K562 (cell line): ENCODE measurements around the gene OR9Q1. TPM values are rescaled to one million over a fixed set of nuclear protein-coding genes. Genes with fewer than 3 reads are reported as not detected.

Experiments used
- ATAC-seq: fragments of 200-7000 bp; cut with Tn5 transposase; 3 replicates; pipeline ENCODE4 v1.9.1; 2020; ENCODE audit warnings: moderate library complexity
- BruUV-seq: library from RNA; stranded (reverse); fragments of 400-500 nt; replicated peaks from 2 replicates; lab custom pipeline; 2021; lab: Mats Ljungman, UMichigan
- CTCF ChIA-PET: fragments of 300-600 bp; formaldehyde crosslinking; extraction: SDS; loops from one replicate; lab custom pipeline; 2021; ENCODE audit warnings: low intra/inter-chr PET ratio; lab: Yijun Ruan, JAX
- POLR2A ChIA-PET: fragments of 300-600, 350-650 bp; sonication (Branson Sonifier 250); formaldehyde crosslinking; extraction: SDS; loops from one replicate; lab custom pipeline; 2021; ENCODE audit warnings: antibody characterized with exemption, inconsistent platforms; lab: Yijun Ruan, JAX
- DNase-seq, 4 experiments: peaks; one replicate each; pipeline versions ENCODE4 v3.0.0 to v3.0.0-alpha.2; 2011 to 2018; ENCODE audit warnings: low spot score in 3 of 4, mixed read lengths in 3 of 4; ENCODE audit errors: extremely low read depth in 1 of 4
- FAIRE-seq: peaks from 2 replicates; lab custom pipeline; 2011; peaks lifted over from hg19 to GRCh38; lab: Jason Lieb, UNC
- H2AFZ ChIP-seq: 2 replicates; pipeline ENCODE4 v1.6.0; 2011; ENCODE audit warnings: low read depth, low read length, control low read depth, inconsistent platforms
- H3K27ac ChIP-seq: fragments of 200-600 bp; 3 replicates; pipeline ENCODE4 v1.8.0; 2011; ENCODE audit warnings: low read depth, mild to moderate bottlenecking, control low read depth, inconsistent platforms, low read length, moderate library complexity, mixed read lengths; ENCODE audit errors: extremely low read depth
- H3K27me3 ChIP-seq, 2 experiments: fragments of 300-600 bp in 1 of 2; 2 replicates in 1 of 2; 3 replicates in 1 of 2; pipeline versions ENCODE4 v1.6.0 to v1.8.0; 2011; ENCODE audit warnings: inconsistent platforms in 2 of 2, low read length in 2 of 2, mild to moderate bottlenecking in 1 of 2, mixed read lengths in 1 of 2, moderate library complexity in 1 of 2; ENCODE audit not compliant: control insufficient read depth in 2 of 2, insufficient read depth in 2 of 2
- H3K36me3 ChIP-seq: fragments of 300-600 bp; 3 replicates; pipeline ENCODE4 v1.8.0; 2011; ENCODE audit warnings: mild to moderate bottlenecking, low read length, inconsistent platforms; ENCODE audit not compliant: control insufficient read depth, insufficient read depth
- H3K4me1 ChIP-seq, 2 experiments: fragments of 200-600 bp in 1 of 2; replicated peaks in 1 of 2; 2 replicates in 1 of 2; 3 replicates in 1 of 2; pipeline versions ENCODE4 v1.5.1 to v1.8.0; 2011; ENCODE audit warnings: inconsistent platforms in 2 of 2, low read length in 2 of 2, mild to moderate bottlenecking in 1 of 2, mixed read lengths in 1 of 2, moderate library complexity in 1 of 2; ENCODE audit not compliant: control insufficient read depth in 2 of 2, insufficient read depth in 2 of 2
- H3K4me2 ChIP-seq: 2 replicates; pipeline ENCODE4 v1.6.1; 2011; ENCODE audit warnings: low read length, control low read depth, inconsistent platforms, mixed read lengths; ENCODE audit not compliant: insufficient read depth
- H3K4me3 ChIP-seq: fragments of 200-600 bp; sonication (generic), shearing (Covaris generic); 2 replicates; pipeline ENCODE4 v1.5.1; 2016; ENCODE audit warnings: control low read depth, inconsistent platforms
- H3K79me2 ChIP-seq: fragments of 200-600 bp; 3 replicates; pipeline ENCODE4 v1.8.0; 2011; ENCODE audit warnings: low read length, inconsistent platforms; ENCODE audit not compliant: control insufficient read depth, insufficient read depth
- H3K9ac ChIP-seq, 2 experiments: 2 replicates each; pipeline versions ENCODE4 v1.6.0 to v1.6.1; 2011; ENCODE audit warnings: low read depth in 2 of 2, low read length in 2 of 2, control low read depth in 1 of 2, inconsistent platforms in 1 of 2, mild to moderate bottlenecking in 1 of 2, mixed read lengths in 1 of 2; ENCODE audit not compliant: insufficient read depth in 1 of 2
- H3K9me1 ChIP-seq: one replicate; pipeline ENCODE4 v1.6.0; 2011; ENCODE audit warnings: inconsistent platforms, mild to moderate bottlenecking, low read length, moderate library complexity; ENCODE audit not compliant: control insufficient read depth, insufficient read depth
- H3K9me3 ChIP-seq: replicated peaks from 2 replicates; pipeline ENCODE4 v1.5.1; 2011; ENCODE audit warnings: low read depth, low read length, inconsistent platforms; ENCODE audit not compliant: control insufficient read depth, insufficient read depth
- H4K20me1 ChIP-seq: replicated peaks from 2 replicates; pipeline ENCODE4 v1.6.1; 2011; ENCODE audit warnings: low read length, inconsistent platforms, mixed read lengths; ENCODE audit not compliant: control insufficient read depth, insufficient read depth
- CTBP1 ChIP-seq: fragments of 450-650 bp; IDR thresholded peaks from 2 replicates; pipeline ENCODE4 v1.6.1; 2016; ENCODE audit warnings: borderline replicate concordance
- FOXA3 ChIP-seq, 2 experiments: fragments of 450-650 bp in 1 of 2; sonication (generic) in 1 of 2; formaldehyde crosslinking; IDR thresholded peaks in 1 of 2; conservative IDR thresholded peaks in 1 of 2; 2 replicates each; pipeline versions ENCODE4 v1.4.0 to v1.8.0; 2020 to 2022; ENCODE audit warnings: mild to moderate bottlenecking in 2 of 2, missing genetic modification reagents in 1 of 2
- GABPA ChIP-seq: fragments of 200-800 bp; sonication (Bioruptor generic); conservative IDR thresholded peaks from 2 replicates; pipeline ENCODE4 v1.6.1; 2016; ENCODE audit warnings: low read depth, missing genetic modification characterization, missing compliant biosample characterization
- ILF3 ChIP-seq: fragments of 450-650 bp; IDR thresholded peaks from 2 replicates; pipeline ENCODE4 v1.6.1; 2018; ENCODE audit warnings: antibody characterized with exemption, mild to moderate bottlenecking, moderate library complexity, borderline replicate concordance
- MYNN ChIP-seq, 2 experiments: sonication (generic); formaldehyde crosslinking in 1 of 2; IDR thresholded peaks; 2 replicates each; pipeline versions ENCODE4 v1.5.0 to v1.6.1; 2016 to 2020; ENCODE audit warnings: antibody characterized with exemption in 1 of 2, missing genetic modification reagents in 1 of 2
- NCOA6 ChIP-seq: fragments of 450-650 bp; IDR thresholded peaks from 2 replicates; pipeline ENCODE4 v1.6.1; 2017; ENCODE audit warnings: mild to moderate bottlenecking
- NELFE ChIP-seq: IDR thresholded peaks from 2 replicates; pipeline ENCODE4 v1.6.1; 2011; ENCODE audit warnings: mild to moderate bottlenecking; ENCODE audit not compliant: insufficient read depth, insufficient read length
- NONO ChIP-seq, 2 experiments: fragments of 200-400 bp in 1 of 2; fragments of 450-650 bp in 1 of 2; formaldehyde crosslinking in 1 of 2; IDR thresholded peaks; 2 replicates each; pipeline ENCODE4 v1.6.1; 2017; ENCODE audit warnings: low read depth in 2 of 2, mild to moderate bottlenecking in 2 of 2, moderate library complexity in 2 of 2, low read length in 1 of 2
- RB1 ChIP-seq: fragments of 450-650 bp; IDR thresholded peaks from 2 replicates; pipeline ENCODE4 v1.6.1; 2017; ENCODE audit warnings: low read depth, mild to moderate bottlenecking
- WHSC1 ChIP-seq: IDR thresholded peaks from one replicate; pipeline ENCODE4 v1.6.1; 2012; ENCODE audit warnings: low read length, control low read depth, inconsistent platforms
- ZNF445 ChIP-seq: fragments of 250-450 bp; sonication (Bioruptor Pico); IDR thresholded peaks from 2 replicates; pipeline ENCODE4 v1.4.0; 2020; ENCODE audit warnings: low read depth, mild to moderate bottlenecking, moderate library complexity
- ZNF609 ChIP-seq: sonication (generic); formaldehyde crosslinking; IDR thresholded peaks from 2 replicates; pipeline ENCODE4 v1.8.1; 2023; ENCODE audit warnings: missing genetic modification reagents, mild to moderate bottlenecking, borderline replicate concordance
- ZNF75A ChIP-seq: fragments of 450-650 bp; formaldehyde crosslinking; IDR thresholded peaks from 2 replicates; pipeline ENCODE4 v1.4.0; 2020; ENCODE audit warnings: mild to moderate bottlenecking
- WGBS: fragments of 100-300 bp; shearing (Covaris generic); methylation state at CpG from one replicate; pipeline ENCODE4 v1.1.6; 2016; ENCODE audit warnings: low coverage, mixed read lengths; ENCODE audit not compliant: insufficient coverage; ENCODE audit errors: missing lambda C conversion rate; 5-methylcytosine and 5-hydroxymethylcytosine counted together
- in situ Hi-C: fragments of 300-500 bp; cut with MboI; formaldehyde crosslinking; loops from 4 replicates; pipeline ENCODE4 v1.15.0; 2018; ENCODE audit warnings: inconsistent platforms, mixed read lengths
- intact Hi-C: fragments of 100-400 bp; cut with micrococcal nuclease; formaldehyde crosslinking; loops from 2 replicates; pipeline ENCODE4 v1.14.2; 2022
- polyA plus RNA-seq, 8 experiments: library from polyadenylated mRNA; depleted of rRNA in 4 of 8; stranded (reverse) in 5 of 8; unstranded in 3 of 8; fragments of >200 nt; fragmentation: Nextera tagmentation in 2 of 8; fragmentation: Illumina TruSeq in 1 of 8; extraction: Ambion mirVana in 2 of 8; extraction: Trizol in 1 of 8; gene quantifications; 2 replicates each; pipeline versions ENCODE4 v1.2.1 to v1.2.3, GENCODE V29; 2011 to 2014; ENCODE audit warnings: inconsistent platforms in 1 of 8, missing spikeins in 1 of 8
- total RNA-seq, 7 experiments: library from RNA; depleted of rRNA in 6 of 7; stranded (reverse); fragments of >200 nt in 6 of 7; fragmentation: Illumina TruSeq in 2 of 7; extraction: Trizol in 2 of 7; gene quantifications; 2 replicates each; pipeline versions ENCODE4 v1.2.1 to v1.2.3, GENCODE V29; 2011 to 2021; ENCODE audit warnings: low replicate concordance in 1 of 7

The OR9Q1 gene
- total and polyA plus RNA-seq, 9 of the 15 experiments (the other 6 are each of a cell fraction or from before 2014, with no cell fraction given) = not detected

- Histone ChIP-seq H3K79me2 (no peaks in the 10 kb centered on the region), H3K9me3 (no peaks in the 10 kb centered on the region), H4K20me1 (no peaks in the 10 kb centered on the region), H2AFZ (no peak overlapping the region), H3K4me2 (no peak overlapping the region), H3K9me1 (no peaks in the 10 kb centered on the region), H3K4me3 (no peak overlapping the region), H3K9ac (no peak overlapping the region), H3K27me3 (no peaks in the 10 kb centered on the region), H3K4me1 (no peaks in the 10 kb centered on the region), H3K27ac (no peak overlapping the region), H3K36me3 (no peaks in the 10 kb centered on the region)
- no peak for DNase-seq
- BruUV-seq = no TSS peak
- TF ChIP-seq ZNF75A (CRISPR knock-in tag) = no peak
- no peak for TF ChIP-seq GABPA
- ChIA-PET CTCF (no interaction called here), POLR2A (interaction anchor here (0.6 to 1.3 kb wide), 2 partner anchors 10 to 393 kb away, joined by 3 to 4 read pairs; no protein-coding TSS in a partner anchor)
- intact Hi-C loops (no loop called here), in situ Hi-C loops (no loop called here)
- FAIRE-seq = no peak
- 6% methylated on average over 4 of the region's 4 CpGs for WGBS
- no peak for ATAC-seq
Observed at GRCh38 chr11:58186938-58187337, 163.3 kb downstream of the OR9Q1 start.

- no peaks in the 10 kb centered on the region for H3K4me1 ChIP-seq
- POLR2A ChIA-PET = no interaction called here
- intact Hi-C loops = no loop called here
- H3K36me3 ChIP-seq = no peaks in the 10 kb centered on the region
- H3K79me2 ChIP-seq = no peaks in the 10 kb centered on the region
- H2AFZ ChIP-seq = no peak within 1 kb of the TSS
- no peaks in the 10 kb centered on the region for H4K20me1 ChIP-seq
- H3K9me3 ChIP-seq = no peaks in the 10 kb centered on the region
- no peak within 1 kb of the TSS for H3K27ac ChIP-seq
- no peaks in the 10 kb centered on the region for H3K9me1 ChIP-seq
- in situ Hi-C loops = no loop called here
- TF ChIP-seq FOXA3 (CRISPR knock-in tag; conservative IDR thresholded peaks at IDR 0.05 in 1 of 2, IDR thresholded peaks at IDR 0.05 in 1 of 2) (no peak), WHSC1 (no peak), ZNF445 (CRISPR knock-in tag) (no peak), NCOA6 (no peak), ZNF609 (CRISPR knock-in tag) (no peak), CTBP1 (no peak), NELFE (no peak), ILF3 (no peak), NONO (IDR thresholded peaks at IDR 0.05; ENCODE audit: low read depth in 2 of 2, low read length in 1 of 2) (no peak), RB1 (no peak), MYNN (IDR thresholded peaks at IDR 0.05) (no peak), MYNN (CRISPR knock-in tag; IDR thresholded peaks at IDR 0.05) (no peak)
- no peak within 1 kb of the TSS for H3K4me2 ChIP-seq
- H3K4me3 ChIP-seq = no peak within 1 kb of the TSS
- ATAC-seq = no peak
- no peak for DNase-seq
- no peaks in the 10 kb centered on the region for H3K27me3 ChIP-seq
- no peak within 1 kb of the TSS for H3K9ac ChIP-seq
- WGBS = 0% methylated on average over 2 of the region's 2 CpGs
- no peak for FAIRE-seq
- CTCF ChIA-PET = no interaction called here
- BruUV-seq = no TSS peak
Observed at GRCh38 chr11:58188770-58189169, 165.1 kb downstream of the OR9Q1 start, which contains the start of gene OR9Q2. Gene OR9Q2, plus strand, starts transcription at chr11:58189070. Its CDS starts 1,421 bp downstream, at chr11:58190491.
